Activated CD8-positive, alpha-beta memory T cell treated with anti-CD3 and anti-CD28 coated beads for 24 hours (primary cell): ENCODE results near the gene INTS7.
"Not testable (repeated sequence)": the region's sequence is repeated elsewhere in the genome, so short reads cannot be mapped to it uniquely, and the experiment has no call there.

Experiments
- DNase-seq: peaks from one replicate; pipeline ENCODE4 v3.0.0-alpha.2; 2020

INTS7 gene

DNA sequence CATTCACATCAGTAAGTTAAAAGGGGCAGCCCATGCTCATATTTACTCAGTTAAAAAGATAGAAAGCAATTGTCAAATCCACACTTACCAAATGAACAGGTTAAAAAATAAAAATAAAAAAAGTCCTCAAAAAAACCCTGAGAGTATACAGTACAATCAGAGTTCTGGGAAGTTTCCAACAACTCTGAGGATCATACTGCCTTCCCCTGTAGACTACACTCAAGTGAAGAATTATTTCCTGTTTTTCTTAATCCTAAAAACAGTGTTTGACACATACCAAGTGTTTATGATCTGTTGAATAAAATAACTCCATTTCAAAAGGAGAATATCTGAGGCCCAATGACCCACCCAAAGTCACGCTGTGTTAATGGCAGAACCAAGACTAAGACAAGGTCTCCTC is 61.8 kb downstream of the INTS7 start:
- no peak for DNase-seq

DNA sequence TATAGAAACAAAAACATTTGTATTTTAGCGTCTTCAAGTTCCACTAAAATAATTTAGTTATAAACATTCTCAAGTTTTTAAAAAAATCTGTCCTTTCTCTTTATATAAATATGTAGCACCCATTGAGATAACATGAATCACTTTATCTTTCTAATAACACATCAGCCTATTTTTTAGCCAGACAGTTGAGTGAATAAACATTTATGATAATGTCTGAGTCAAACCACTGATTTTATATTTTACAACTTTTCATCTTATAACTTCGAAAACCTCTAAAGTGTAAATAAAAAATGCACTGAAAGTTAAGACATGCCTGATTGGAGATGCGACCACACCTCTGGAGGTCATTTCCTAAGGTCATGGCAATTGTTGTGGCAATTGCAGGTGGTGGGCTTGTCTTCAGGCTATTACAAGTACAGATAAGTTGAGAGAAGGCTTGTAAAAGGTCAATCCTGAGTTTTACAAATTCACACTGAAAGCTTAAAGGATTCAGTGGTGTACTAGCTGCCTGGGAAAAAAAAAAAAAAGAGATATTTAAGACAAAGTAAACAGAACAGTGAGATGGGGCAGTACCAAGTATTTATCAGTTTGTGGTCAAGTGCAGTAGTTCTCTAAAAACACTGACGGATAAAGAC is 67.0 kb downstream of the INTS7 start:
- no peak for DNase-seq

GRCh38 chr1:211967704-211968103 is 67.7 kb downstream of the INTS7 start:
- no peak for DNase-seq

DNA sequence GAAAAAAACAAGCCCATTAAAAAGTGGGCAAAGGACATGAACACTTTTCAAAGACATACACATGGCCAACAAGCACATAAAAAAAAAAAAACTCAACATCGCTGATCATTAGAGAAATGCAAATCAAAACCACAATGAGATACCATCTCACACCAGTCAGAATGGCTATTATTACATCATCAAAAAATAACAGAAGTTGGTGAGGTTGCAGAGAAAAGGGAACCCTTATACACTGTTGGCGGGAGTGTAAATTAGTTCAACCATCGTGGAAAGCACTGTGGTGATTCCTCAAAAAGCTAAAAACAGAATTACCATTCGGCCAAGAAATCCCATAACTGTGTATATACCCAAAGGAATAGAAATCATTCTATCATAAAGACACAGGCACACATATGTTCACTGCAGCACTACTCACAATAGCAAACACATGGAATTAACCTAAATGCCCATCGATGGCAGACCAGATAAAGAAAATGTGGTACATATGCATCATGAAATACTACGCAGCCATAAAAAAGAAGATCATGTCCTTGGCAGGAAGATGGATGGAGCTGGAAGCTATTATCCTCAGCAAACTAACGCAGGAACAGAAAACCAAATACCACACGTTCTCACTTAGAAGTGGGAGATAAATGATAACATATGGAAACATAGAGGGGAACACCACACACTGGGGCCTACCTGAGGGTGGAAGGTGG is 70.1 kb downstream of the INTS7 start:
- DNase-seq, result no peak

- DNase-seq, result no peak
Observed at GRCh38 chr1:211959680-211960079, 75.7 kb downstream of the INTS7 start.

DNA sequence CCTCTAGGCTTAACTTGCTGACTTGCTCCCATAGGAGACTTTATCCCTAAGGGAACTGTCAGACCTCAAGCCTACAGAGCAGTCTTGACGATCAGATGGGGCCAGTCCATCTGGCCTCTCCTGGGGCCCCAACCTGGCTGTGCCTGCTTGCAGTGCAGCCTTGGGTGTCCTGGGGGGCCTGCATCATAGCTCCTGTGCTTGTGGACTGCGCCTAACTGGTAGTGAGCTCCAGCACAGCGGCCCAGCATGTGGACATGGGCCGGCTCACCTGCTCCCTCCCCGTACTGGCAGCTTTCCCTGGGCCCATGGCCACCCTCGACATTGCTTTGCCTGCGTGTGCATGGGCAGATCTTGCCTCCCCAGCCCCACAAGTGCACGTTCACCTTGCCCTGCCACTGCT is 76.1 kb downstream of the INTS7 start:
- no peak for DNase-seq

DNA sequence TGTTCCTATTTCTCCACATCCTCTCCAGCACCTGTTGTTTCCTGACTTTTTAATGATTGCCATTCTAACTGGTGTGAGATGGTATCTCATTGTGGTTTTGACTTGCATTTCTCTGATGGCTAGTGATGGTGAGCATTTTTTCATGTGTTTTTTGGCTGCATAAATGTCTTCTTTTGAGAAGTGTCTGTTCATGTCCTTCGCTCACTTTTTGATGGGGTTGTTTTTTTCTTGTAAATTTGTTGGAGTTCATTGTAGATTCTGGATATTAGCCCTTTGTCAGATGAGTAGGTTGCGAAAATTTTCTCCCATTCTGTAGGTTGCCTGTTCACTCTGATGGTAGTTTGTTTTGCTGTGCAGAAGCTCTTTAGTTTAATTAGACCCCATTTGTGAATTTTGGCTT is 81.3 kb downstream of the INTS7 start:
- DNase-seq, result not testable (repeated sequence)

DNA sequence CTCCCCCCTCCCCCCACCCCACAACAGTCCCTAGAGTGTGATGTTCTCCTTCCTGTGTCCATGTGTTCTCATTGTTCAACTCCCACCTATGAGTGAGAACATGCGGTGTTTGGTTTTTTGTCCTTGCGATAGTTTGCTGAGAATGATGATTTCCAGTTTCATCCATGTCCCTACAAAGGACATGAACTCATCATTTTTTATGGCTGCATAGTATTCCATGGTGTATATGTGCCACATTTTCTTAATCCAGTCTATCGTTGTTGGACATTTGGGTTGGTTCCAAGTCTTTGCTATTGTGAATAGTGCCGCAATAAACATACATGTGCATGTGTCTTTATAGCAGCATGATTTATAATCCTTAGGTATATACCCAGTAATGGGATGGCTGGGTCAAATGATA is 81.8 kb downstream of the INTS7 start:
- DNase-seq, result not testable (repeated sequence)

- no peak for DNase-seq
Observed at GRCh38 chr1:211952299-211952698, 83.1 kb downstream of the INTS7 start.

- no peak for DNase-seq
Observed at GRCh38 chr1:211951856-211952255, 83.5 kb downstream of the INTS7 start.

GRCh38 chr1:211948377-211948776 is 87.0 kb downstream of the INTS7 start:
- no peak for DNase-seq

- DNase-seq, result no peak
Observed at GRCh38 chr1:211947396-211948295, 87.7 kb downstream of the INTS7 start.

DNA sequence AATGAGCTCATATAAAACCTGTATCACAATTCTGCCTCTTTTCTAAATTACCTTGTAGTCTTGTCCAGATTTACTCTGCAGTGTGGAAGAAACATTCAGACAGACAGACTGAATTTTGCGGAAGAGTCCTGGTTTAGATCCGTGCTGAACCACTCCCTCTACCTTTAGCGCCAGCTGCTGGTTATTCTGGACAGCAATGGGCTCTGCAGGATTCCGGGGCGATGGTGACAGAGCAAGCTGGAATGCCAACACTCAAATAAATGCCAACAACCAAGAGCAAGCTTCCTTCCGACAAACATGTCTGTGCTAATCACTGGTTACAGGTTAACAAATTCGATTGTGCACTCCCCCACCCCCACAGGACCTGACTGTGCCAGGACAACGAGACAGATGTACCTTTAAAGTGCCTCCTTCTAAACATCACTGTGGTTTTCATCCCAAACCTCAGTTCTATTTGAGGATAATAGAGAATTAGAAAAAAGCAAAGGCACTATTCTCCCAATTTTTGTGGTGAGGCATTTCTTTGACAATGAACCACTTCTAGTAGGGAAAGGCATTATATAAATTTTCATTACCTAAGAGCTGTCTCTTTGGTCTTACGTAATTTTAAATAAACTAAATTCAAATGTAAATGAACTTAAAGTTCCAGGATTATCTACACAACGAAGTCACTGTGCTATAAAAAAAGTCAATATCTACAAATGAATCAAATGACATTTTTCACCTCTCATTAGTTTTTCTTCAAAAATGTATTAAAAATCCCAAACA is 90.4 kb downstream of the INTS7 start:
- no peak for DNase-seq

DNA sequence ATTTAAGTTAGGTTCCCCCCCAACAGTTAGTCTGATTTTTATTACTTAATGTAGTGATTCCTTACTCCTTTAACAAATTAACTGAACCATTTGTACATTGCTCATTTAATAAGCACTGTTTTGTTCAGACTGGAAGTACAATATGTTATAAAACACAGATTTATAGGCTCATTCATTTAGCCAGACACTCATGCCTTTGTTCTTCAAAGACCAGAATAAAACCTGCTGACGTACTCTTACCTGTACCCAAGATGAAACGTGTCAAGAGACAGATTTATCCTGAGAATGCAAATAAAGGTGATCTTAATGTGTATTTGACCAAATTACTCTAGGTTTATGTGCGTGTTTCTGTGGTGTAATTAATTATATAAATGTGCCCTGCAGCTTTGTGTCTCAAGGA is 92.8 kb downstream of the INTS7 start:
- no peak for DNase-seq

GRCh38 chr1:211939876-211940468 is 95.4 kb downstream of the INTS7 start:
- no peak for DNase-seq

GRCh38 chr1:211938561-211938997 is 96.8 kb downstream of the INTS7 start:
- DNase-seq, result no peak

DNA sequence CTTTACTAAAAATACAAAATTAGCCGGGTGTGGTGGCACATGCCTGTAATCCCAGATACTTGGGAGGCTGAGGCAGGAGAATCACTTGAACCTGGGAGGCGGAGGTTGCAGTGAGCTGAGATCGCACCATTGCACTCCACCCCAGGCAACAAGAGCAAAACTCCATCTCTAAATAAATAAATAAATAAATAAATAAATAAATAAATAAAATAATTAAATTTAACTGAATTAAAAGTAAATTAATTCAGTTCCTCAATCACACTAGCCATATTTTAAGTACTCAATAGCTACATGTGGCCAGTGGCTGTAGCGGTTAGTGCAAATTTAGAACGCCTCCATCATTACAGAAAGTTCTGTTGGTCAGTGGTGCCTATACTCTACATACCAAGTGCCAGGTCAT is 97.9 kb downstream of the INTS7 start:
- DNase-seq, result not testable (repeated sequence)

- DNase-seq, result peak; percentile 65
Observed at GRCh38 chr1:211935448-211935970, 99.8 kb downstream of the INTS7 start.

GRCh38 chr1:211933946-211934714 is 101.2 kb downstream of the INTS7 start:
- DNase-seq, result no peak

DNA sequence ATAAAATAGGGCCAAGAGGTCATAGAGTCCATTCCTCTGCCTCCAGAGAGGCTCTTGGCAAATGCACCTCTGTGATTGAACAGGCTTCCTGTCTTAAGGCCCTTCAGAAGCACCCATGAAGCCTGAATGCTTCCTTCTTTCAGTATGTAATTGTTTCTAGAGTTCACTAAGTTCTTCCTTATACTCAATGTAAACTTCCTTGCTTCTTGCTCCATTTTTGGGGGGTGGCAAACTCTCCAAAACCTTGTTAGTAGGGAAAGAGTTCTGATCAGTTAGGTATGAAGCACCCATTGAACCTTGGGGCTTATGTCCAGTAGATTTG is 102.5 kb downstream of the INTS7 start:
- DNase-seq, result no peak

- no peak for DNase-seq
Observed at GRCh38 chr1:211932231-211932932, 103.0 kb downstream of the INTS7 start.
